ACC112 (cell line): ENCODE results near the gene TM2D1.
"Not testable (repeated sequence)": the region's sequence is repeated elsewhere in the genome, so short reads cannot be mapped to it uniquely, and the experiment has no call there.

Experiments
- H2AFZ ChIP-seq: fragments of 200-600 bp; sonication (generic); one replicate; pipeline ENCODE4 v1.6.0; 2017; ENCODE audit warnings: antibody characterized with exemption, low read length; ENCODE audit not compliant: unreplicated experiment
- H3K27ac ChIP-seq: fragments of 200-600 bp; sonication (generic); 2 replicates; pipeline ENCODE4 v1.5.1; 2014; ENCODE audit warnings: low read depth, mild to moderate bottlenecking, antibody characterized with exemption, low read length, moderate library complexity
- H3K27me3 ChIP-seq: fragments of 200-600 bp; sonication (generic); 2 replicates; pipeline ENCODE4 v1.6.1; 2014; ENCODE audit warnings: mild to moderate bottlenecking, antibody characterized with exemption, low read length, moderate library complexity, mixed read lengths; ENCODE audit not compliant: insufficient read depth
- H3K36me3 ChIP-seq: fragments of 200-600 bp; sonication (generic); 2 replicates; pipeline ENCODE4 v1.6.1; 2016; ENCODE audit warnings: mild to moderate bottlenecking, antibody characterized with exemption, low read length, moderate library complexity, mixed read lengths; ENCODE audit not compliant: insufficient read depth
- H3K4me1 ChIP-seq: fragments of 200-600 bp; sonication (generic); one replicate; pipeline ENCODE4 v1.6.1; 2016; ENCODE audit warnings: low read length, mixed read lengths; ENCODE audit not compliant: insufficient read depth, unreplicated experiment, control insufficient read depth
- H3K4me3 ChIP-seq: fragments of 200-600 bp; sonication (generic); 2 replicates; pipeline ENCODE4 v1.5.1; 2014; ENCODE audit warnings: mild to moderate bottlenecking, low read depth, low read length
- H3K79me2 ChIP-seq: fragments of 200-600 bp; sonication (generic); one replicate; pipeline ENCODE4 v1.6.0; 2016; ENCODE audit warnings: low read length; ENCODE audit not compliant: control insufficient read depth, unreplicated experiment, insufficient read depth

Gene TM2D1

DNA sequence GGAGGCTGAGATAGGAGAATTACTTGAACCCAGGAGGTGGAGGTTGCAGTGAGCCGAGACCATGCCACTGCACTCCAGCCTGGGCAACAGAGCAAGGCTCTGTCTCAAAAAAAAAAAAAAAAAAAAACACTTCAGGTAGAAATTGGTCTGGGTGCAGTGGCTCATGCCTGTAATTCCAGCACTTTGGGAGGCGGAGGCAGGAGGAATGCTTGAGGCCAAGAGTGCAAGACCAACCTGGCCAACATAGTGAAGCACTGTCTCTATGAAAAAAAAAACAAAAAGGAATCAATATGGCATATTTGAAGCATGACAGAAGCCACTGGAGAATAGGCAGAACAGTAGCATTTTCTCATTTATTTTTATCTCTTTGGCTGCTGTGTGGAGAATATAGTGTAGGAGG, 48.1 kb downstream of the TM2D1 start:
- not testable (repeated sequence) for H3K79me2 ChIP-seq, H2AFZ ChIP-seq, H3K27me3 ChIP-seq, H3K27ac ChIP-seq, H3K4me3 ChIP-seq, H3K4me1 ChIP-seq
- peaks cover 17% of the 10 kb centered on the region for H3K36me3 ChIP-seq

DNA sequence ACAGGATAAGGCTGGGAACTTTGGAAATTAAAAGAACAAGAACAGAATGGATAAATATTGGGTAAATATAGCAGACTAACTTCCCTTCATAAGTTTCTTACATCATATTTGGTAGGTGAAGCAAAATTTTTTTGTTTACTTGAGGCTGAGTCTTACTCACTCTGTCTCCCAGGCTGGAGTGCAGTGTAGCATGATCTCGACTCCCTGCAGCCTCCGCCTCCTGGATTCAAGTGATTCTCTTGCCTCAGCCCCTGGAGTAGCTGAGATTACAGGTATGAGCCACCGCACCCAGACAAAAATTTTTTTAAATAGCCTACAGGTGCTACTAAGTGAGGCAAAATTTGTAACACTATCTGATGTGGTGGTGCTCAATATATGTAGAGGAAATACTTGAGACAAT, 50.7 kb downstream of the TM2D1 start:
- no peak overlapping the region for H2AFZ ChIP-seq
- no peaks in the 10 kb centered on the region for H3K79me2 ChIP-seq
- no peaks in the 10 kb centered on the region for H3K36me3 ChIP-seq
- H3K27me3 ChIP-seq = no peaks in the 10 kb centered on the region
- H3K27ac ChIP-seq = no peak overlapping the region
- H3K4me3 ChIP-seq = no peak overlapping the region
- H3K4me1 ChIP-seq = no peaks in the 10 kb centered on the region

DNA sequence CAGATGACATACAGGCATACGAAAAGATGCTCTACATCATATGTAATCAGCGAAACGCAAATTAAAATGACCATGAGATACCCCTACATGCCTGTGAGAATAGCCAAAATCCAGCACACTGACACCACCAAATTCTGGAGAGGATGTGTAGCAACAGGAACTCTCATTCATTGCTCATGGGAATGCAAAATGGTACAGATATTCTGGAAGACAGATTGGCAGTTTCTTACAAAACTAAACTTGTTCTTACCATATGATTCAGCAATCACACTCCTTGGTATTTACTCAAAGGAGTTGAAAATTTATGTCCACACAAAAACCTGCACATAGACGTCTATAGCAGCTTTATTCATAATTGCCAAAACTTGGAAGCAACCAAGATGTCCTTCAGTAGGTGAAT, 52.6 kb downstream of the TM2D1 start:
- no peaks in the 10 kb centered on the region for H3K36me3 ChIP-seq
- H2AFZ ChIP-seq = no peak overlapping the region
- H3K79me2 ChIP-seq = no peaks in the 10 kb centered on the region
- H3K4me1 ChIP-seq = no peaks in the 10 kb centered on the region
- no peak overlapping the region for H3K4me3 ChIP-seq
- no peaks in the 10 kb centered on the region for H3K27me3 ChIP-seq
- no peak overlapping the region for H3K27ac ChIP-seq

DNA sequence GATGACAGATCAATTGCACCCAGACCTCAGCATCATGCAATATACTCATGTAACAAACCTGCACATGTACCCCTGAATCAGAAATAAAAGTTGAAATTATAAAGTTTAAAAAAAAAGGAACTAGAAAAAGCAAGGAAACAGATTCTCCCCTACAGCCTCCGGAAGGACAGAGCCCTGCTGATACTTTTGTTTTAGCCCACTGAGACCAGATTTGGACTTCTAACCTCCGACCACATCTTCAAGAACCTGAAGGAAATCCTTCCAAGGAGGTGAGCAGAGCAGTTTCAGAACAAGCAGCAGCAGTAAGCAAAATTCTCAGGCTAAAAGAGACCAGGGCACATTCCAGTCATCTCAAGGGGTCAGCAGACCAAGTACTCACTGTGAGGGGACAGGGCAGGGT, 54.5 kb downstream of the TM2D1 start:
- Histone ChIP-seq H3K79me2 (no peaks in the 10 kb centered on the region), H3K4me3 (no peak overlapping the region), H3K36me3 (no peaks in the 10 kb centered on the region), H3K27ac (no peak overlapping the region), H3K4me1 (no peaks in the 10 kb centered on the region), H3K27me3 (no peaks in the 10 kb centered on the region), H2AFZ (no peak overlapping the region)

DNA sequence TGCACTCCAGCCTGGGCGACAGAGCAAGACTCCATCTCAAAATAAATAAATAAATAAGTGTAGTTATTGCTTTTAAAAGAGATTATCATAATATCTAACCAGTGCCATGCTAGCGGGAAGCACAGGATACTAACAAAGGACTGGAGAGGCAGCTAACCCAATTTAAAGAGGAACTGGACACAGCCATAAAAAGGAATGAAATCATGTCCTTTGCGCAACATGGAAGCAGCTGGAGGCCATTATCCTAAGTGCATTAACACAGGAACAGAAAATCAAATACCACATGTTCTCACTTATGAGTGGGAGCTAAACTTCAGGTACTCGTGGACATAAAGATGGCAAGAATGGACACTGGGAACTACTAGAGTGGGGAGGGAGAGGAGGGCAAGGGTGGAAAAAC, 54.9 kb downstream of the TM2D1 start:
- Histone ChIP-seq H3K36me3 (no peaks in the 10 kb centered on the region), H3K27me3 (no peaks in the 10 kb centered on the region), H3K27ac (no peak overlapping the region), H3K4me3 (no peak overlapping the region), H3K4me1 (no peaks in the 10 kb centered on the region), H3K79me2 (no peaks in the 10 kb centered on the region), H2AFZ (no peak overlapping the region)

DNA sequence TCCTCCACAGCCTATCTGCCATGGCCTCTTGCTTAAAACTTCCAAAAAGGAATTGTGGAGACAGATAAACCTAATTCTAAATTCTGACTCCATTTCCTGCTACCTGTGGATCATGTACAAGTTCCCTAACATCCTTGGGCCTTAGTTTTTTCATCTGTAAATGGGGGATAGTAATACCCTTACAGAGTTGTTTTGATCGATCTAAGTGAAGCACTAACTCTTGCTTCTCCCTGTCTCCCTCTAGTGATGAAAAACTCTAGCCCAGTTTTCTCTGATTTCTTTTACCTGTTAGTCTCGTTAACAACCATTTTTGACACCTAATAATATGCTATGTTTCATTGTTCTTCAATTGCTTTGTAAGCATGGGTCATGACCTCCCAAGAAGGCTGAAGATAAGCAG, 65.9 kb downstream of the TM2D1 start:
- Histone ChIP-seq H3K4me3 (no peak overlapping the region), H3K27ac (no peak overlapping the region), H2AFZ (no peak overlapping the region), H3K36me3 (no peaks in the 10 kb centered on the region), H3K79me2 (no peaks in the 10 kb centered on the region), H3K27me3 (no peaks in the 10 kb centered on the region), H3K4me1 (no peaks in the 10 kb centered on the region)

DNA sequence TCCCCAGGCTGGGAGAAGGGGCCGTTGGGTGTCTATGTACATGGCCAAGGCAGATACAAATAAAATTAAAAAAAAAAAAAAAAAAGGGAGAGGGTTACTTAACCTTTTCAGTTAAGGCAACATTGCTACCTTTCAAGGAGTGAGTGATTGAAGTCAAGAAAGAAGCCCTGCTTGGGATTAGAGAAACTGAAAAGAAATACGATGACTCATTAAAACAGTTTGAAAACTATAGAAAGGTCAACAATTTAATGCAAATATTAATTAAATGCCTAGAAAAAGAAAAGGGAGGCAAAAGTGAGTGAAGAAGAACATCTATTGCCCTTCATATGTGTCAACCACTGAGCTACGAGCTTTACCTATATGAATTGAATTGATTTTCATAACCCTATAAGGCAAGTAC, 69.5 kb downstream of the TM2D1 start:
- H3K27me3 ChIP-seq = no peaks in the 10 kb centered on the region
- no peak overlapping the region for H3K27ac ChIP-seq
- no peaks in the 10 kb centered on the region for H3K4me1 ChIP-seq
- H2AFZ ChIP-seq = no peak overlapping the region
- H3K36me3 ChIP-seq = no peaks in the 10 kb centered on the region
- no peak overlapping the region for H3K4me3 ChIP-seq
- no peaks in the 10 kb centered on the region for H3K79me2 ChIP-seq

DNA sequence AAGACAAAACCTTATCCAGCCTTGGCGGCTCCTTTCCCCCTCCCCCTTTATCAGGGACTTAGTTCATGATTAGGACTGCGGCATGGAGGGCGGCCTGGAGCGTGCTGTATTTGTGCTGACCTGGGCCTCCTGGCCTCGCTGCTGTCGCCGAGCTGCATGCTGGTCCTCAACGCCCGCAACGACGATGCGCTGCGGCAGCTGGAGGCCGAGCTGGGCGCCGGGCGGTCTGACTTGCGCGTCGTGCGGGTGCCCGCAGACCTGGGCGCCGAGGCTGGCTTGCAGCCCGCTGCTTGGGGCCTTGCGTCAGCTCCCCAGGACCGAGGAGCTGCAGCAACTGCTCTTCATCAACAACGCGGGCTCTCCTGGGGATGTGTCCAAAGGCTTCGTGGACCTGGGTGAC, 70.9 kb downstream of the TM2D1 start:
- Histone ChIP-seq H3K27me3 (no peaks in the 10 kb centered on the region), H3K27ac (no peak overlapping the region), H3K4me1 (no peaks in the 10 kb centered on the region), H2AFZ (no peak overlapping the region), H3K79me2 (no peaks in the 10 kb centered on the region), H3K4me3 (no peak overlapping the region), H3K36me3 (no peaks in the 10 kb centered on the region)

DNA sequence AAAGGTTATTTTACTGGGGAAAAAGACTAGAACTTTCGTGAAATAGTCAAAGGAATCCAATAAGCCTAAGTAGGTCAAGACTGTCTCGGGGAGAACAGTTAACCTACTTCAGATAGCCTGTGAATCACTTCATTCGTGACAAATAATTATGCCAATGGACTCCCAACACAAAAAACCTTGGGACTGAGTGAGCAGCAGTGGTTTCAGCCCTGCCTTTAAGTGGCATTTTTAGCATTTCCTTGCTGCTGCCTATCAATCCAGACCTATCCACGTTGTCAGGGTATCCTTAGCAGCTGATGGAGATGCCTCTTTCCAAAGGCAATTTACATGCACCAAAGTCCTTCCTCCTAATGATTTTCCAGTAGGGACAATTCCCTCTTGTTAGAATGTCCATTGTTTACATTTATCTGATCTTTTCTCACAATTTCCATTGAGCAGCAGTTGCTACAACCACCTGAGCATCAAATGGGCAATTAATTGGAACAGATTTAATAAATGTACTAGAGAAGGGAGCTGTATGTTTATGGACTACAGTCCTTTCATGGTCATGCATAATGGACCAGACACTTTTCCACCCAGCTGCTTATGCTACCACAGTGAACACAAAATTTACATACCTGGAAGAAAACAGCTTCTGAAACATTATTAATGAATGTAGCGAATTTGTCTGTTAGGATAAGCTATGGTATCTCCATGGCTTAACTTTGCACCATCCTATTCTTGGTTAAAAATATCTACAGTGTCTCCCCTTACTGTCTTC, 75.8 kb downstream of the TM2D1 start:
- Histone ChIP-seq H3K36me3 (no peaks in the 10 kb centered on the region), H2AFZ (no peak overlapping the region)

DNA sequence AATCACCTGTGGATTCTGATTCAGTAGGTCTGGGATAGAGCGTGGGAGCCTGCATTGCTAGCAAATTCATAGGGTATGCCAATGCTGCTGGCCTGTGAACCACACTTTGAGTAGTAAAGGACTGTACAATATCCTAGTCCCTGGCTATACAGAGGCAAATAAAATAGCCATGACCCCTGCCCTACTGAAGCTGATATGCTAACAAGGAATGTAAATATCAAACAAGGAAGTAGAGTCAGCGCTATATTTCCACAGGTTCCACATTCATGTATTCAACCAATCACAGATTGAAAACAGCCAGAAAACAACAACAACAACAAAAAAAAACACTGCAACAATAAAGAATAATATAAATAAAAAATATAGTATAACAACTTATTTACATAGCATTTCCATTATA, 77.8 kb downstream of the TM2D1 start:
- Histone ChIP-seq H2AFZ (no peak overlapping the region), H3K79me2 (no peaks in the 10 kb centered on the region), H3K27ac (no peak overlapping the region), H3K4me3 (no peak overlapping the region), H3K27me3 (no peaks in the 10 kb centered on the region), H3K4me1 (no peaks in the 10 kb centered on the region), H3K36me3 (no peaks in the 10 kb centered on the region)

More for the DNA sequence above, 75.8 kb downstream of the TM2D1 start:
- H3K4me3 ChIP-seq = no peak overlapping the region
- H3K4me1 ChIP-seq = no peaks in the 10 kb centered on the region
- no peaks in the 10 kb centered on the region for H3K79me2 ChIP-seq
- no peaks in the 10 kb centered on the region for H3K27me3 ChIP-seq
- H3K27ac ChIP-seq = no peak overlapping the region

DNA sequence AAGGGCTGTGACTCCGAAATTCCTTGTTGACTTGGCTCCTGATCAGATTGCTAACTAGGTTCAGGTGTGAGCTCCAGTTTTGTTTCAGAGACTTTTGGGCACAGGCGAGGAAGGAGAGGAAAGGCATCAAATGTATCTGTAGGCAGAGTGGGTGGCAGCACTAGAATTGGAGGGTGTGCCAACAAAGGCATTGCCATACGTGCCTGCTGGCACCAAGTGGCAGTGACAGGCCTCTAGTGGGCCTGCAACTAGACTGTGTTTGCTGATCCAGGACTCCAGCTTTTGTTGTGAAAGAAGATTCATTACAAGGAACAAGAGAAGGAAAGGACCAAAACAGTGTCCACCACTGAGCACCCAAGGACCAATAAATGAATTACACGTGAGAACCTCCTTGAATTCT, 79.5 kb downstream of the TM2D1 start:
- Histone ChIP-seq H2AFZ (no peak overlapping the region), H3K36me3 (no peaks in the 10 kb centered on the region), H3K4me1 (no peaks in the 10 kb centered on the region), H3K27me3 (no peaks in the 10 kb centered on the region), H3K4me3 (no peak overlapping the region), H3K79me2 (no peaks in the 10 kb centered on the region), H3K27ac (no peak overlapping the region)
